K562 (cell line): ENCODE measurements around the gene MYL4. TPM values are rescaled to one million over a fixed set of nuclear protein-coding genes. Genes with fewer than 3 reads are reported as not detected.

ENCODE experiments used
- ATF6 ChIP-seq: sonication (generic); formaldehyde crosslinking; IDR thresholded peaks from 2 replicates; pipeline ENCODE4 v1.4.0; 2020; ENCODE audit warnings: mild to moderate bottlenecking, missing genetic modification reagents
- HINFP ChIP-seq: fragments of 450-650 bp; conservative IDR thresholded peaks from 2 replicates; pipeline ENCODE4 v1.6.1; 2016; ENCODE audit warnings: missing genetic modification characterization, low read depth, mild to moderate bottlenecking, control low read depth, missing compliant biosample characterization
- HMBOX1 ChIP-seq: sonication (generic); IDR thresholded peaks from 2 replicates; pipeline ENCODE4 v1.6.1; 2016
- HNRNPLL ChIP-seq: fragments of 200-400 bp; formaldehyde crosslinking; IDR thresholded peaks from 2 replicates; pipeline ENCODE4 v1.6.1; 2017; ENCODE audit warnings: low read length, low read depth, mild to moderate bottlenecking; ENCODE audit not compliant: poor library complexity, severe bottlenecking
- MITF ChIP-seq: IDR thresholded peaks from 2 replicates; pipeline ENCODE4 v1.6.1; 2014; ENCODE audit warnings: antibody characterized with exemption
- PTBP1 ChIP-seq: fragments of 200-400 bp; formaldehyde crosslinking; IDR thresholded peaks from 2 replicates; pipeline ENCODE4 v1.6.1; 2017; ENCODE audit warnings: low read depth, low read length
- TEAD4 ChIP-seq, 2 experiments: sonication (generic) in 1 of 2; formaldehyde crosslinking in 1 of 2; IDR thresholded peaks; 2 replicates each; pipeline versions ENCODE4 v1.6.1 to v1.8.0; 2012 to 2022; ENCODE audit warnings: borderline replicate concordance in 1 of 2, inconsistent platforms in 1 of 2, low read length in 1 of 2, mild to moderate bottlenecking in 1 of 2, missing genetic modification reagents in 1 of 2
- THAP7 ChIP-seq: fragments of 250-450 bp; sonication (Bioruptor Pico); IDR thresholded peaks from 2 replicates; pipeline ENCODE4 v1.5.0; 2021
- U2AF1 ChIP-seq: fragments of 200-400 bp; formaldehyde crosslinking; optimal IDR thresholded peaks from 2 replicates; pipeline ENCODE3; 2017; ENCODE audit warnings: mild to moderate bottlenecking, low read depth, low read length, moderate library complexity
- UBTF ChIP-seq, 2 experiments: IDR thresholded peaks; 2 replicates each; pipeline ENCODE4 v1.6.1; 2012; ENCODE audit warnings: improper control_type of control experiment in 2 of 2, low read depth in 2 of 2, low read length in 2 of 2, borderline replicate concordance in 1 of 2
- ZBED1 ChIP-seq: IDR thresholded peaks from 2 replicates; pipeline ENCODE4 v1.6.1; 2014
- ZFP91 ChIP-seq: sonication (generic); formaldehyde crosslinking; IDR thresholded peaks from 2 replicates; pipeline ENCODE4 v1.8.0; 2022; ENCODE audit warnings: mild to moderate bottlenecking, missing genetic modification reagents
- ZNF232 ChIP-seq: sonication (generic); formaldehyde crosslinking; IDR thresholded peaks from 2 replicates; pipeline ENCODE4 v1.8.0; 2022; ENCODE audit warnings: mild to moderate bottlenecking, missing genetic modification reagents
- ZNF57 ChIP-seq: fragments of 450-650 bp; formaldehyde crosslinking; IDR thresholded peaks from 2 replicates; pipeline ENCODE4 v1.4.0; 2020; ENCODE audit warnings: mild to moderate bottlenecking, moderate library complexity
- polyA plus RNA-seq, 8 experiments: library from polyadenylated mRNA; depleted of rRNA in 4 of 8; stranded (reverse) in 5 of 8; unstranded in 3 of 8; fragments of >200 nt; fragmentation: Nextera tagmentation in 2 of 8; fragmentation: Illumina TruSeq in 1 of 8; extraction: Ambion mirVana in 2 of 8; extraction: Trizol in 1 of 8; gene quantifications; 2 replicates each; pipeline versions ENCODE4 v1.2.1 to v1.2.3, GENCODE V29; 2011 to 2014; ENCODE audit warnings: inconsistent platforms in 1 of 8, missing spikeins in 1 of 8
- total RNA-seq, 7 experiments: library from RNA; depleted of rRNA in 6 of 7; stranded (reverse); fragments of >200 nt in 6 of 7; fragmentation: Illumina TruSeq in 2 of 7; extraction: Trizol in 2 of 7; gene quantifications; 2 replicates each; pipeline versions ENCODE4 v1.2.1 to v1.2.3, GENCODE V29; 2011 to 2021; ENCODE audit warnings: low replicate concordance in 1 of 7

Gene MYL4
- total and polyA plus RNA-seq, 9 of the 15 experiments (the other 6 are each of a cell fraction or from before 2014, with no cell fraction given), result 117 to 423 (median 221) TPM

- TF ChIP-seq HINFP (no peak), PTBP1 (no peak), MITF (no peak), TEAD4 (IDR thresholded peaks at IDR 0.05; ENCODE audit: low read length) (peak; percentile 71), TEAD4 (CRISPR knock-in tag; IDR thresholded peaks at IDR 0.05; ENCODE audit: borderline replicate concordance) (0 out of 2 replicates have a peak, but pooled peaks have one; percentile 69), THAP7 (CRISPR knock-in tag) (no peak), ZFP91 (CRISPR knock-in tag) (0 out of 2 replicates have a peak, but pooled peaks have one; percentile 25), ZNF57 (no peak), HMBOX1 (peak; percentile 12), ATF6 (peak; percentile 35; the same call in 1 of the 2 replicates), HNRNPLL (peak; percentile 94), UBTF (IDR thresholded peaks at IDR 0.05; ENCODE audit: borderline replicate concordance in 1 of 2, low read depth in 2 of 2, low read length in 2 of 2) (peak; percentile 93 to 98), ZNF232 (peak; percentile 96), U2AF1 (no peak), ZBED1 (no peak)
Observed at GRCh38 chr17:47188876-47189731, 20.0 kb upstream of the MYL4 start, which contains the start of gene CDC27 (continued).
